GM23338 (cell line): ENCODE data around the gene PHF13. TPM values are rescaled to one million over a fixed set of nuclear protein-coding genes. Genes with fewer than 3 reads are reported as not detected.
A peak's percentile ranks its signal among the peaks of the same experiment; 100 is the strongest.

Experiments used
- ATAC-seq: fragments of 200-7000 bp; cut with Tn5 transposase; 3 replicates; pipeline ENCODE4 v1.9.1; 2020
- DNase-seq: peaks from one replicate; pipeline ENCODE4 v3.0.0-alpha.2; 2015; ENCODE audit warnings: low spot score
- H2AFZ ChIP-seq: fragments of 200-600 bp; sonication (generic); 2 replicates; pipeline ENCODE4 v1.8.0; 2016; ENCODE audit warnings: antibody characterized with exemption, mild to moderate bottlenecking, moderate library complexity
- H3F3A ChIP-seq: fragments of 200-600 bp; sonication (generic); replicated peaks from 2 replicates; pipeline ENCODE4 v1.8.0; 2017; ENCODE audit warnings: antibody characterized with exemption, mixed run types, low read depth
- H3K27ac ChIP-seq: fragments of 200-600 bp; sonication (generic); 2 replicates; pipeline ENCODE4 v1.6.1; 2016; ENCODE audit warnings: low read depth
- H3K27me3 ChIP-seq: fragments of 200-600 bp; sonication (generic); 2 replicates; pipeline ENCODE4 v1.8.0; 2016; ENCODE audit warnings: mild to moderate bottlenecking, mixed run types, moderate library complexity; ENCODE audit not compliant: insufficient read depth
- H3K36me3 ChIP-seq: fragments of 200-600 bp; sonication (generic); 2 replicates; pipeline ENCODE4 v1.8.0; 2016; ENCODE audit warnings: mild to moderate bottlenecking; ENCODE audit not compliant: insufficient read depth
- H3K4me1 ChIP-seq: fragments of 200-600 bp; sonication (generic); 2 replicates; pipeline ENCODE4 v1.8.0; 2016; ENCODE audit warnings: mild to moderate bottlenecking, moderate library complexity; ENCODE audit not compliant: insufficient read depth
- H3K4me2 ChIP-seq: fragments of 200-600 bp; sonication (generic); 2 replicates; pipeline ENCODE4 v1.7.1; 2017; ENCODE audit warnings: mixed run types
- H3K4me3 ChIP-seq: fragments of 200-600 bp; sonication (generic); 2 replicates; pipeline ENCODE4 v1.6.1; 2016; ENCODE audit warnings: mixed run types
- H3K79me2 ChIP-seq: fragments of 200-600 bp; sonication (generic); replicated peaks from 2 replicates; pipeline ENCODE4 v1.8.0; 2017; ENCODE audit warnings: mild to moderate bottlenecking; ENCODE audit not compliant: insufficient read depth
- H3K9me2 ChIP-seq: fragments of 200-600 bp; sonication (generic); 2 replicates; pipeline ENCODE4 v1.8.0; 2017; ENCODE audit not compliant: insufficient read depth
- H4K20me1 ChIP-seq: fragments of 200-600 bp; sonication (generic); replicated peaks from 2 replicates; pipeline ENCODE4 v1.8.0; 2017; ENCODE audit warnings: mild to moderate bottlenecking; ENCODE audit not compliant: insufficient read depth
- H3K27ac Mint-ChIP-seq: 2 replicates; pipeline ENCODE4 v1.8.0; 2020; ENCODE audit warnings: inconsistent platforms, mild to moderate bottlenecking, moderate library complexity, mixed read lengths
- H3K27me3 Mint-ChIP-seq: 3 replicates; pipeline ENCODE4 v1.8.0; 2022; ENCODE audit warnings: low read depth, mild to moderate bottlenecking, moderate library complexity, mixed read lengths, inconsistent platforms; ENCODE audit not compliant: insufficient read depth, poor library complexity
- H3K36me3 Mint-ChIP-seq: 3 replicates; pipeline ENCODE4 v1.8.0; 2021; ENCODE audit warnings: low read depth, mild to moderate bottlenecking, inconsistent platforms, moderate library complexity, mixed read lengths
- H3K4me1 Mint-ChIP-seq: 3 replicates; pipeline ENCODE4 v1.8.0; 2020; ENCODE audit warnings: mild to moderate bottlenecking, inconsistent platforms, mixed read lengths
- H3K4me3 Mint-ChIP-seq: 3 replicates; pipeline ENCODE4 v1.8.0; 2021; ENCODE audit warnings: moderate library complexity, mild to moderate bottlenecking, inconsistent platforms, mixed read lengths
- H3K9me3 Mint-ChIP-seq: 3 replicates; pipeline ENCODE4 v1.8.0; 2020; ENCODE audit warnings: moderate library complexity, mild to moderate bottlenecking, inconsistent platforms, mixed read lengths
- CREB1 ChIP-seq: fragments of 250-450 bp; sonication (Bioruptor Pico); IDR thresholded peaks from 2 replicates; pipeline ENCODE4 v1.5.0; 2020; ENCODE audit warnings: low read depth, mild to moderate bottlenecking, moderate library complexity
- EZH2phosphoT487 ChIP-seq: fragments of 200-600 bp; sonication (generic); IDR thresholded peaks from one replicate; pipeline ENCODE4 v1.8.1; 2018; ENCODE audit warnings: antibody characterized with exemption; ENCODE audit not compliant: unreplicated experiment
- JUNB ChIP-seq: IDR thresholded peaks from one replicate; pipeline ENCODE4 v1.6.1; 2016; ENCODE audit warnings: antibody characterized with exemption; ENCODE audit not compliant: unreplicated experiment
- NANOG ChIP-seq: IDR thresholded peaks from 2 replicates; pipeline ENCODE4 v1.6.1; 2016; ENCODE audit warnings: antibody characterized with exemption, borderline replicate concordance
- POLR2AphosphoS5 ChIP-seq: IDR thresholded peaks from 2 replicates; pipeline ENCODE4 v1.6.1; 2016; ENCODE audit warnings: antibody characterized with exemption, low read depth
- REST ChIP-seq: IDR thresholded peaks from one replicate; pipeline ENCODE4 v1.6.1; 2018; ENCODE audit warnings: antibody characterized with exemption; ENCODE audit not compliant: unreplicated experiment
- STAT1 ChIP-seq: IDR thresholded peaks from one replicate; pipeline ENCODE4 v1.6.1; 2016; ENCODE audit warnings: antibody characterized with exemption; ENCODE audit not compliant: unreplicated experiment
- ZNF114 ChIP-seq: fragments of 250-450 bp; sonication (Bioruptor Pico); IDR thresholded peaks from 2 replicates; pipeline ENCODE4 v1.5.0; 2020; ENCODE audit warnings: mild to moderate bottlenecking, moderate library complexity
- polyA plus RNA-seq: library from polyadenylated mRNA; unstranded; fragments of >200 nt; fragmentation: Nextera tagmentation; extraction: Ambion mirVana; gene quantifications from 2 replicates; pipeline ENCODE4 v1.2.1, GENCODE V29; 2016
- total RNA-seq: library from RNA; depleted of rRNA; stranded (reverse); fragments of >200 nt; shearing (Covaris generic); gene quantifications from 2 replicates; pipeline ENCODE4 v1.2.3, GENCODE V29; 2014
- TF ChIP-seq, protein P1 (sequence below), 2 experiments: fragments of 200-600 bp in 1 of 2; sonication (generic) in 1 of 2; conservative IDR thresholded peaks; 2 replicates each; pipeline versions ENCODE4 v1.5.1 to v1.6.1; 2016 to 2017; ENCODE audit warnings: antibody characterized with exemption in 2 of 2, low read depth in 2 of 2, mild to moderate bottlenecking in 2 of 2, moderate library complexity in 1 of 2

PHF13 gene
- total and polyA plus RNA-seq, 2 experiments from 2014 or later, result 12.1 to 33.2 TPM

GRCh38 chr1:6600410-6601048 is 13.0 kb upstream of the PHF13 start:
- peaks cover 20% of the 10 kb centered on the region for H3K4me1 Mint-ChIP-seq
- peak overlapping the region; percentile 81 for H3K4me2 ChIP-seq
- H3F3A ChIP-seq, result peaks cover 10% of the 10 kb centered on the region; the same call in 1 of the 2 replicates
- H2AFZ ChIP-seq, result no peak overlapping the region
- peak overlapping the region; percentile 91 for H3K4me3 Mint-ChIP-seq
- peaks cover 5% of the 10 kb centered on the region; the same call in 1 of the 2 replicates for H3K27me3 ChIP-seq
- no peaks in the 10 kb centered on the region for H3K9me2 ChIP-seq
- peaks cover 49% of the 10 kb centered on the region for H3K36me3 Mint-ChIP-seq
- TF ChIP-seq CREB1 (CRISPR knock-in tag) (no peak), STAT1 (no peak), JUNB (no peak), ZNF114 (CRISPR knock-in tag) (no peak), EZH2phosphoT487 (no peak), NANOG (no peak), POLR2AphosphoS5 (no peak)
- TF ChIP-seq, protein P1, sequence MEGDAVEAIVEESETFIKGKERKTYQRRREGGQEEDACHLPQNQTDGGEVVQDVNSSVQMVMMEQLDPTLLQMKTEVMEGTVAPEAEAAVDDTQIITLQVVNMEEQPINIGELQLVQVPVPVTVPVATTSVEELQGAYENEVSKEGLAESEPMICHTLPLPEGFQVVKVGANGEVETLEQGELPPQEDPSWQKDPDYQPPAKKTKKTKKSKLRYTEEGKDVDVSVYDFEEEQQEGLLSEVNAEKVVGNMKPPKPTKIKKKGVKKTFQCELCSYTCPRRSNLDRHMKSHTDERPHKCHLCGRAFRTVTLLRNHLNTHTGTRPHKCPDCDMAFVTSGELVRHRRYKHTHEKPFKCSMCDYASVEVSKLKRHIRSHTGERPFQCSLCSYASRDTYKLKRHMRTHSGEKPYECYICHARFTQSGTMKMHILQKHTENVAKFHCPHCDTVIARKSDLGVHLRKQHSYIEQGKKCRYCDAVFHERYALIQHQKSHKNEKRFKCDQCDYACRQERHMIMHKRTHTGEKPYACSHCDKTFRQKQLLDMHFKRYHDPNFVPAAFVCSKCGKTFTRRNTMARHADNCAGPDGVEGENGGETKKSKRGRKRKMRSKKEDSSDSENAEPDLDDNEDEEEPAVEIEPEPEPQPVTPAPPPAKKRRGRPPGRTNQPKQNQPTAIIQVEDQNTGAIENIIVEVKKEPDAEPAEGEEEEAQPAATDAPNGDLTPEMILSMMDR (conservative IDR thresholded peaks at IDR 0.05; ENCODE audit: low read depth in 2 of 2), result no peak
- H3K27ac ChIP-seq, result no peak overlapping the region
- H3K27me3 Mint-ChIP-seq, result peaks cover 20% of the 10 kb centered on the region
- H3K4me1 ChIP-seq, result peaks cover 9% of the 10 kb centered on the region
- peaks cover 41% of the 10 kb centered on the region for H4K20me1 ChIP-seq
- peak overlapping the region; percentile 98 for H3K4me3 ChIP-seq
- no peak for ATAC-seq
- peak overlapping the region; percentile 88 for H3K27ac Mint-ChIP-seq
- H3K36me3 ChIP-seq, result no peaks in the 10 kb centered on the region; the same call in 1 of the 2 replicates
- no peaks in the 10 kb centered on the region for H3K9me3 Mint-ChIP-seq
- no peak for DNase-seq
- H3K79me2 ChIP-seq, result peaks cover 57% of the 10 kb centered on the region

GRCh38 chr1:6601049-6601922 is 12.2 kb upstream of the PHF13 start:
- Histone ChIP-seq H3K27ac (no peak overlapping the region), H3K4me3 (peak overlapping the region; percentile 98), H3K36me3 (no peaks in the 10 kb centered on the region; the same call in 1 of the 2 replicates), H3K79me2 (peaks cover 56% of the 10 kb centered on the region), H3K27me3 (peaks cover 5% of the 10 kb centered on the region; the same call in 1 of the 2 replicates), H3K4me2 (peak overlapping the region; percentile 81), H3F3A (peaks cover 10% of the 10 kb centered on the region; the same call in 1 of the 2 replicates), H2AFZ (no peak overlapping the region), H4K20me1 (peaks cover 35% of the 10 kb centered on the region), H3K9me2 (no peaks in the 10 kb centered on the region), H3K4me1 (peaks cover 9% of the 10 kb centered on the region)
- ATAC-seq, result peak; percentile 3
- DNase-seq, result peak; percentile 67
- peak overlapping the region; percentile 91 for H3K4me3 Mint-ChIP-seq
- peak overlapping the region; percentile 88 for H3K27ac Mint-ChIP-seq
- H3K27me3 Mint-ChIP-seq, result peaks cover 20% of the 10 kb centered on the region
- H3K36me3 Mint-ChIP-seq, result peaks cover 42% of the 10 kb centered on the region; the same call in 2 of the 3 replicates
- H3K9me3 Mint-ChIP-seq, result no peaks in the 10 kb centered on the region
- peaks cover 20% of the 10 kb centered on the region for H3K4me1 Mint-ChIP-seq
- TF ChIP-seq, protein P1 (conservative IDR thresholded peaks at IDR 0.05; ENCODE audit: low read depth in 2 of 2), result 0 out of 4 replicates have a peak, but pooled peaks have one; percentile 1 to 13
- TF ChIP-seq REST, result no peak
- no peak for TF ChIP-seq JUNB
